Neuronal stem cell (in vitro differentiated cells): ENCODE data around the gene DDO.

Experiments used
- DNase-seq: peaks from one replicate; pipeline ENCODE4 v3.0.0-alpha.2; 2013; ENCODE audit warnings: low spot score
- H2AFZ ChIP-seq: one replicate; pipeline ENCODE4 v1.6.1; 2013; ENCODE audit warnings: mild to moderate bottlenecking, low read length, inconsistent platforms
- H2AK5ac ChIP-seq: 2 replicates; pipeline ENCODE4 v1.6.1; 2013; ENCODE audit warnings: low read depth, mild to moderate bottlenecking, inconsistent platforms, low read length, moderate library complexity, mixed read lengths
- H2BK120ac ChIP-seq: 2 replicates; pipeline ENCODE4 v1.6.1; 2013; ENCODE audit warnings: low read depth, mild to moderate bottlenecking, inconsistent platforms, low read length, moderate library complexity, mixed read lengths
- H2BK12ac ChIP-seq: one replicate; pipeline ENCODE4 v1.6.1; 2013; ENCODE audit warnings: low read length, inconsistent platforms
- H2BK15ac ChIP-seq: 2 replicates; pipeline ENCODE4 v1.6.1; 2013; ENCODE audit warnings: mild to moderate bottlenecking, low read length, inconsistent platforms, mixed read lengths
- H2BK5ac ChIP-seq: one replicate; pipeline ENCODE4 v1.6.1; 2013; ENCODE audit warnings: inconsistent platforms, mild to moderate bottlenecking, low read length, moderate library complexity
- H3K14ac ChIP-seq: one replicate; pipeline ENCODE4 v1.6.1; 2013; ENCODE audit warnings: low read length, inconsistent platforms
- H3K18ac ChIP-seq: 2 replicates; pipeline ENCODE4 v1.6.1; 2013; ENCODE audit warnings: low read length, inconsistent platforms
- H3K23ac ChIP-seq: 2 replicates; pipeline ENCODE4 v1.6.1; 2013; ENCODE audit warnings: low read depth, mild to moderate bottlenecking, mixed read lengths, low read length, inconsistent platforms; ENCODE audit not compliant: poor library complexity
- H3K27ac ChIP-seq: replicated peaks from 3 replicates; pipeline ENCODE4 v1.5.1; 2013; ENCODE audit warnings: low read length, inconsistent platforms
- H3K27me3 ChIP-seq, 3 experiments: 2 replicates each; pipeline ENCODE4 v1.6.1; 2013; ENCODE audit warnings: low read length in 3 of 3, mild to moderate bottlenecking in 2 of 3, inconsistent platforms in 1 of 3, low read depth in 1 of 3, mixed read lengths in 1 of 3, moderate library complexity in 1 of 3; ENCODE audit not compliant: control insufficient read depth in 3 of 3, insufficient read depth in 3 of 3
- H3K36me3 ChIP-seq, 2 donors: replicated peaks in 1 of 2; 2 replicates each; pipeline ENCODE4 v1.6.1; 2013; ENCODE audit warnings: low read length in 2 of 2; ENCODE audit not compliant: control insufficient read depth in 2 of 2, insufficient read depth in 2 of 2
- H3K4ac ChIP-seq: 2 replicates; pipeline ENCODE4 v1.6.1; 2013; ENCODE audit warnings: inconsistent platforms, mild to moderate bottlenecking, low read length, moderate library complexity
- H3K4me1 ChIP-seq, 2 donors: 1 replicate in 1 of 2; 2 replicates in 1 of 2; pipeline ENCODE4 v1.6.1; 2013; ENCODE audit warnings: low read length in 2 of 2, low read depth in 1 of 2; ENCODE audit not compliant: control insufficient read depth in 2 of 2, insufficient read depth in 1 of 2
- H3K4me2 ChIP-seq: one replicate; pipeline ENCODE4 v1.6.1; 2013; ENCODE audit warnings: mild to moderate bottlenecking, low read length, inconsistent platforms; ENCODE audit not compliant: insufficient read depth, poor library complexity, severe bottlenecking
- H3K4me3 ChIP-seq, 2 donors: 2 replicates each; pipeline ENCODE4 v1.5.1; 2013; ENCODE audit warnings: low read length in 2 of 2, mild to moderate bottlenecking in 2 of 2, inconsistent platforms in 1 of 2, moderate library complexity in 1 of 2
- H3K79me1 ChIP-seq: one replicate; pipeline ENCODE4 v1.6.1; 2013; ENCODE audit warnings: low read depth, mild to moderate bottlenecking, inconsistent platforms, low read length, moderate library complexity
- H3K9ac ChIP-seq: one replicate; pipeline ENCODE4 v1.6.1; 2013; ENCODE audit warnings: mild to moderate bottlenecking, low read depth, low read length, inconsistent platforms; ENCODE audit not compliant: poor library complexity
- H3K9me3 ChIP-seq, 2 donors: replicated peaks in 1 of 2; 2 replicates each; pipeline versions ENCODE3 to v1.6.1; 2013; ENCODE audit warnings: low read length in 2 of 2, mild to moderate bottlenecking in 2 of 2, inconsistent platforms in 1 of 2, low read depth in 1 of 2, mixed read lengths in 1 of 2, moderate library complexity in 1 of 2; ENCODE audit not compliant: control insufficient read depth in 2 of 2, insufficient read depth in 1 of 2
- H4K8ac ChIP-seq: one replicate; pipeline ENCODE4 v1.6.1; 2013; ENCODE audit warnings: low read depth, mild to moderate bottlenecking, inconsistent platforms, low read length, moderate library complexity
- H4K91ac ChIP-seq: one replicate; pipeline ENCODE4 v1.6.1; 2013; ENCODE audit warnings: low read length, low read depth, mild to moderate bottlenecking, inconsistent platforms; ENCODE audit not compliant: poor library complexity
- WGBS, 2 donors: extraction: QIAGEN DNeasy Blood & Tissue Kit; methylation state at CpG; one replicate each; pipeline ENCODE4 v1.1.7; 2013; ENCODE audit warnings: missing lambda C conversion rate in 2 of 2, mixed read lengths in 1 of 2; ENCODE audit not compliant: insufficient read length in 2 of 2, insufficient replicate concordance in 1 of 2; ENCODE audit errors: extremely low coverage in 2 of 2; 5-methylcytosine and 5-hydroxymethylcytosine counted together

The DDO gene

DNA sequence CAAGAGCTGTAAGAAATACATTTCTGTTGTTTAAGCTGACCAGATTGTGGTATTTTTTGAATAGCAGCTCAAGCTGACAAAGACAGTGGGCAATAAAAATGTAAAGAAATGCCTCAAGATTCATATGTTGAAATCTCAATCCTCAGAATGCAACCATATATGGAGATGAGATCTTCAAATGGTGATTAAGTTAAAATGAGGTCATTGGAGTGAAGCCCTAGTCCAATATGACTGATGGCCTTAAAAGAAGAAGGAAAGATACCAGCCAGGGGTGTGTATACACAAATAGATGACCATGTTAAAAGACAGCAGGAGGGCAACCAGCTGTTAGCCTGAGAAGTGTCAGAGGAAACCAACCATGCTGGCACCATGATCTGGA is 7.1 kb upstream of the DDO start:
- no peak overlapping the region for H3K23ac ChIP-seq
- no peak overlapping the region for H3K18ac ChIP-seq
- no peak overlapping the region for H2BK120ac ChIP-seq
- DNase-seq: no peak
- H3K9me3 ChIP-seq: peaks cover 0 to 2% of the 10 kb centered on the region in 2 donors
- H3K79me1 ChIP-seq: no peaks in the 10 kb centered on the region
- H2BK5ac ChIP-seq: no peak overlapping the region
- H2BK15ac ChIP-seq: no peak overlapping the region
- H3K4me3 ChIP-seq: no peak overlapping the region
- H3K14ac ChIP-seq: no peak overlapping the region
- H3K36me3 ChIP-seq: no peaks in the 10 kb centered on the region
- H3K27ac ChIP-seq: no peak overlapping the region
- no peak overlapping the region for H2AK5ac ChIP-seq
- no peak overlapping the region for H2BK12ac ChIP-seq
- no peak overlapping the region for H3K4ac ChIP-seq
- no peaks in the 10 kb centered on the region for H3K27me3 ChIP-seq
- H4K91ac ChIP-seq: no peak overlapping the region
- H2AFZ ChIP-seq: no peak overlapping the region
- H3K9ac ChIP-seq: no peak overlapping the region
- H3K4me2 ChIP-seq: no peak overlapping the region
- H4K8ac ChIP-seq: no peak overlapping the region
- H3K4me1 ChIP-seq: no peaks in the 10 kb centered on the region

DNA sequence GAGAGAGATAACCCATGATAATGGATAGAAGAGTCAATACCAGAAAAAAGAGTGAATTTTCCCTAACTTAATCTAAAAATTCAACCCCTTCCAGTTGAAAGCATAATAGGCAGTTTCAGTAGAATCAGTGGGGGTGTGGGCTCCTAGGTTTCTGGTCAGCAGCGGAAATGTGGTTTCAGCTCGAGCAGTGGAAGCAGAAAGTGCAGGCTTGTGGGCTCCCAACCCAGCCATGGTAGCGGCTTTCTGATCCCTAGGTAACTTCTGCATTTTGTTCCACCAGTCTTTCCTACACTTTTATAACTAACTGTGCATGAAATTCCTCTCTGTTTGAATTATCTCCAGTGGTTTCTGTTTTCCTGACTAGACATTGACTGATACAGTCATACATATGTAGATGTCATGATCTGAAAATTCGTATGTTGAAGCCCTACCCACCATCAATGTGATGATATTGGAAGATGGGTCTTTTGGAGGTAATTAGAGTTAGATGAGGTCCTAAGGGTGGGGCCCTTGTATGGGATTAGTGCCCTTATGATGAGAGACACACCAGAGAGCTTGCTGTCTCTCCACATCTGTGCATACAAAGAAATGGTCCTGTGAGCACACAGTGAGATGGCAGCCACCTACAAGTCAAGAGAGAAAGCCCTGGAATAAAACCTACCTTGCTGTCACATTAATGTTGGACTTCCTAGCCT is 6.5 kb upstream of the DDO start:
- Histone ChIP-seq H2AFZ (no peak overlapping the region), H2BK12ac (no peak overlapping the region), H3K23ac (no peak overlapping the region), H3K9me3 (peaks cover 0 to 2% of the 10 kb centered on the region in 2 donors), H2BK5ac (no peak overlapping the region), H3K4me2 (no peak overlapping the region), H3K27ac (no peak overlapping the region), H3K36me3 (no peaks in the 10 kb centered on the region), H3K4ac (no peak overlapping the region), H3K4me3 (no peak overlapping the region), H4K8ac (no peak overlapping the region), H2BK120ac (no peak overlapping the region), H3K4me1 (no peaks in the 10 kb centered on the region), H3K79me1 (no peaks in the 10 kb centered on the region), H3K18ac (no peak overlapping the region), H2AK5ac (no peak overlapping the region), H3K27me3 (no peaks in the 10 kb centered on the region), H3K9ac (no peak overlapping the region), H2BK15ac (no peak overlapping the region), H3K14ac (no peak overlapping the region), H4K91ac (no peak overlapping the region)
- WGBS, 2 donors: no CpG with 5 or more reads among the region's 4 CpGs
- DNase-seq: no peak

DNA sequence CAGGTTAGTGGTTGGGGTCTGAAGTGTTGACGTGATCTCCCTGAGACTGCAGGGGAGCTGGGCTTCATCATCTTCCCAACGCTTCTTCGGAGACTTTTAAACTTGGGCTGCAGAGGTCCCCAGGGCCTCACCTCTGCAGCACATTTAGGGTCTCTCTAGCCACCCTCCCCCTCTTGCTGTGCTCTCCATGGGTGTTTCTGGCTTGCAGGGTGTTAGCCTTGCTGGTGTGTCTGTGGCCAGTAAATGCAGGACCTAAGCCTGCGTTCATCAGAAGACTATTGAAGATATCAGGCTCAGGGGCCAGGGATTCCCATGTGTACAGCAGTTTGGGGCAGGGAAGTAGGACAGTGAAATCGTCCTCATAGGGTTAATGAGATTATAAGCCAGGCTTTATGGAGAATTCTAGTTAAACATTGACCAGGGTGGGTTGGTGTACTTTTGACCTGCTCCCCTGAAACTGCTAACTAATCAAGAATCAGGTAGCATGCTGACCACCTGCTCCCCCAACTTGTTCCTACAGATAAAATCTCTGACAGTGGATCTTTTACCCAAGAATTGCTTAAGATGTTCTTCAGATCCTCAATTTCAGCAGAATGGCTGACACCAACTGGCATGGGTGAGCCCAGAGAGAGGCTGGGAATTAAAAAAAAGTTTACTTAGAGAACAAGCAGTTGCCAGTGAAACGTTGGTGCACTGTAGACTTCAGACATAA is 3.8 kb upstream of the DDO start:
- no peak for DNase-seq

DNA sequence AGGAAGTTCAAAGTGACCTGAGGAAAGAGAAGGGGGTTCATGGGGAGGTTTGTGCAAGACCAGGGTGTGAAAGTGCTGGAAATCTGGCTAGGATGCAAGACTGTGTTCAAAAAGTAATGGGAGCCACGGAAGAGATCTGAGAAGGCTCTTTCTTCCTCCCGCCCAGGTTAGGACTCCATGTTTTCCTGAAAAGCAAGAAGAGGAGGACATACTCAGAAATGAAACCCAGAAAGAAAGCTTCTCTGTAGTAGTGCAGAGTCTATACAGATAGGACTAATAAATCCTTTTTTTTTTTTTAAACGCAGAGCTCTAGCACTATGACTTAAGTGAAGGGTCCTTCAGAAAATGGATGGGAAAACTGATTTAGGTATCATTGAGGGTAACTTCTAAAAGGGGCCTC is 3.2 kb upstream of the DDO start:
- Histone ChIP-seq H3K4me2 (no peak overlapping the region), H3K36me3 (no peaks in the 10 kb centered on the region), H2BK12ac (no peak overlapping the region), H4K8ac (no peak overlapping the region), H3K9me3 (peaks cover 0 to 2% of the 10 kb centered on the region in 2 donors), H3K4me1 (no peaks in the 10 kb centered on the region), H3K9ac (no peak overlapping the region), H2AFZ (no peak overlapping the region), H3K79me1 (no peaks in the 10 kb centered on the region), H3K23ac (no peak overlapping the region), H2BK120ac (no peak overlapping the region), H2AK5ac (no peak overlapping the region), H3K4ac (no peak overlapping the region), H3K14ac (no peak overlapping the region), H4K91ac (no peak overlapping the region), H2BK15ac (no peak overlapping the region), H2BK5ac (no peak overlapping the region), H3K18ac (no peak overlapping the region), H3K4me3 (no peak overlapping the region), H3K27me3 (peaks cover 0 to 4% (median 0%) of the 10 kb centered on the region in 3 experiments), H3K27ac (no peak overlapping the region)
- no peak for DNase-seq
- no CpG with 5 or more reads among the region's 3 CpGs for WGBS, 2 donors

More for the DNA sequence above, 3.8 kb upstream of the DDO start:
- Histone ChIP-seq H3K4me2 (no peak overlapping the region), H3K9me3 (peaks cover 0 to 2% of the 10 kb centered on the region in 2 donors), H3K27me3 (peaks cover 0 to 4% (median 0%) of the 10 kb centered on the region in 3 experiments), H2AFZ (no peak overlapping the region), H2BK12ac (no peak overlapping the region), H3K4me1 (no peaks in the 10 kb centered on the region), H2BK15ac (no peak overlapping the region), H3K23ac (no peak overlapping the region), H2AK5ac (no peak overlapping the region), H4K91ac (no peak overlapping the region), H3K27ac (no peak overlapping the region), H2BK120ac (no peak overlapping the region), H3K4me3 (no peak overlapping the region), H3K36me3 (no peaks in the 10 kb centered on the region), H3K18ac (no peak overlapping the region), H3K79me1 (no peaks in the 10 kb centered on the region), H3K14ac (no peak overlapping the region), H3K4ac (no peak overlapping the region), H4K8ac (no peak overlapping the region), H2BK5ac (no peak overlapping the region), H3K9ac (no peak overlapping the region)
- no CpG with 5 or more reads among the region's 6 CpGs for WGBS, 2 donors
